ENCODE data around the gene TMEM214.

TMEM214 gene

GRCh38 chr2:26988058-26988860 is 44.5 kb upstream of the TMEM214 start:
- TF ChIP-seq TAF1 (IDR thresholded peaks at IDR 0.05; ENCODE audit: borderline replicate concordance, insufficient read depth, low read length) = no peak
- no peak for TF ChIP-seq FOXP2 (optimal IDR thresholded peaks at IDR 0.05; ENCODE audit: borderline replicate concordance, extremely low read depth, extremely low read length, insufficient read depth)
- TF ChIP-seq SIN3A (IDR thresholded peaks at IDR 0.05; ENCODE audit: borderline replicate concordance, insufficient read depth, low read length) = no peak
- no peak for TF ChIP-seq POLR2AphosphoS5 (IDR thresholded peaks at IDR 0.05; ENCODE audit: low read depth, low read length)
- no peak for TF ChIP-seq REST (IDR thresholded peaks at IDR 0.05; ENCODE audit: insufficient read depth in 1 of 2, low read depth in 2 of 2, low read length in 2 of 2)

DNA sequence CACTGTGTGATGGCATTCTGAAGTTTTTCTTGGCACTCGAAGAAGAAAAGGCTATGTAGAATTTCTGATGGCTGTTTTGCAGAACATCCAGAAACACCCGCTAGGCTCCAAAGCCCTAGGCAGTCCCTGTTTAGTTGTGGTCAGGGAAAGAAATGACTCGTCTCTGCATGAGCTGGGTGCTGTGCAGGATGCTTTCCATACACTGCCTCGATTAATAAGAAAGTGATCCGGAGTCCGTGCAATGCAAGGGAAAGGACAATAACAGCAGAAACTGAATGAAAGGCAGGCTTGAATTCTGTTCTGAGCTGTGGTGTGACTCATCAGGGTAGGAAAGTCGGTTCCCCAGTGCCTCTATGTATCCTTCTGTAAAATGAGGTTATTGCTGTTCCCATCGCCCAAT is 43.6 kb upstream of the TMEM214 start:
- no peak for TF ChIP-seq POLR2AphosphoS5 (IDR thresholded peaks at IDR 0.05; ENCODE audit: low read depth, low read length)
- no peak for TF ChIP-seq REST (IDR thresholded peaks at IDR 0.05; ENCODE audit: insufficient read depth in 1 of 2, low read depth in 2 of 2, low read length in 2 of 2)
- TF ChIP-seq TAF1 (IDR thresholded peaks at IDR 0.05; ENCODE audit: borderline replicate concordance, insufficient read depth, low read length) = no peak
- no peak for TF ChIP-seq FOXP2 (optimal IDR thresholded peaks at IDR 0.05; ENCODE audit: borderline replicate concordance, extremely low read depth, extremely low read length, insufficient read depth)
- TF ChIP-seq SIN3A (IDR thresholded peaks at IDR 0.05; ENCODE audit: borderline replicate concordance, insufficient read depth, low read length) = no peak

- TF ChIP-seq FOXP2 (optimal IDR thresholded peaks at IDR 0.05; ENCODE audit: borderline replicate concordance, extremely low read depth, extremely low read length, insufficient read depth) (no peak), TAF1 (IDR thresholded peaks at IDR 0.05; ENCODE audit: borderline replicate concordance, insufficient read depth, low read length) (no peak), REST (IDR thresholded peaks at IDR 0.05; ENCODE audit: insufficient read depth in 1 of 2, low read depth in 2 of 2, low read length in 2 of 2) (no peak), POLR2AphosphoS5 (IDR thresholded peaks at IDR 0.05; ENCODE audit: low read depth, low read length) (no peak), SIN3A (IDR thresholded peaks at IDR 0.05; ENCODE audit: borderline replicate concordance, insufficient read depth, low read length) (no peak)
These were observed 41.0 kb upstream of the TMEM214 start for GRCh38 chr2:26991717-26992116.

DNA sequence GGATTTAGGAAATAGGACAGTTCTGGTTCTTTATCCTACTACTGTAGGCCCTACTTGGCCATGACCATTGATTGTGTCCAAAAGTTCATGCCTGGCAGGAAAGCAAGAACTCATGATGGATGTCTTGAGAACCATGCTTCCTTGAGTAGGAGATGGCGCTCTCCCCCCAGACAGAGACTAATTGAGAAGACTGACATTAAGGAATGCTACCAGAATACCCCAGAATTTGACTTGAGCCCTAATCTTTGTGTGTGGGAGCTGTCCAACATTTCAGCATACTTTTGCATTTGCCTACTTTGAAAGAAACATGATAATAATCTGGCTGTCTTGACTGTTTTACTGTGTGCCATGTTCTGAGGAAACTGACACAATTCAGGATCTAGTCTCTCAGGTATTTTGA is 39.0 kb upstream of the TMEM214 start:
- no peak for TF ChIP-seq POLR2AphosphoS5 (IDR thresholded peaks at IDR 0.05; ENCODE audit: low read depth, low read length)
- TF ChIP-seq REST (IDR thresholded peaks at IDR 0.05; ENCODE audit: insufficient read depth in 1 of 2, low read depth in 2 of 2, low read length in 2 of 2) = peak; percentile 83 to 93

- TF ChIP-seq TAF1 (IDR thresholded peaks at IDR 0.05; ENCODE audit: borderline replicate concordance, insufficient read depth, low read length) (no peak), SIN3A (IDR thresholded peaks at IDR 0.05; ENCODE audit: borderline replicate concordance, insufficient read depth, low read length) (no peak), REST (IDR thresholded peaks at IDR 0.05; ENCODE audit: insufficient read depth in 1 of 2, low read depth in 2 of 2, low read length in 2 of 2) (no peak), POLR2AphosphoS5 (IDR thresholded peaks at IDR 0.05; ENCODE audit: low read depth, low read length) (no peak), FOXP2 (optimal IDR thresholded peaks at IDR 0.05; ENCODE audit: borderline replicate concordance, extremely low read depth, extremely low read length, insufficient read depth) (no peak)
These were observed 37.8 kb upstream of the TMEM214 start for GRCh38 chr2:26994983-26995382.

All from PFSK-1 (cell line).